Measurements from ENCODE around the gene KCNN1.

- TF ChIP-seq CTCF (IDR thresholded peaks at IDR 0.05): peak; percentile 94
- TF ChIP-seq POLR2AphosphoS5 (IDR thresholded peaks at IDR 0.05; ENCODE audit: low read depth, low read length): peak; percentile 74
Measured at GRCh38 chr19:17932485-17933338, 34.2 kb upstream of the KCNN1 start, which contains the start of gene CCDC124.

All from Panc1 (cell line).